ENCODE measurements around the gene RBM6.
A peak's percentile ranks its signal among the peaks of the same experiment; 100 is the strongest.

Gene RBM6

DNA sequence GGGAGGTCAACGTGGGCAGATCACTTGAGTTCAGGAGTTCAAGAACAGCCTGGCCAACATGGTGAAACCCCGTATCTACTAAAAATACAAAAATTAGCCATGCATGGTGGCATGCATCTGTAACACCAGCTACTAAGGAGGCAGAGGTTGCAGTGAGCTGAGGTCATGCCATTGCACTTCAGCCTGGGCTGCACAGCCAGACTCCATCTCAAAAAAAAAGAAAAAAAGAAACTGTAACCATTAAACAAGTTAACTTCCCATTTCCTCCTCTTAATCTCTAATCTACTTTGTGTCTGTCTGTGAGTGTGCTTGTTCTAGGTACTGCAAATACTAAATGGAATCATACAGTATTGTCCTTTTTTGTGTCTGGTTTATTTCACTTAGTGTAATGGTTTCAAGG, 2.7 kb downstream of the RBM6 start:
- H3K4me1 ChIP-seq = peaks cover 27 to 42% (median 36%) of the 10 kb centered on the region in 10 experiments
- TF ChIP-seq Cebpa-rat (IDR thresholded peaks at IDR 0.05) = no peak
- peaks cover 15 to 59% (median 41%) of the 10 kb centered on the region in 11 experiments for H3K36me3 ChIP-seq
- peaks cover 0 to 14% (median 4%) of the 10 kb centered on the region in 11 experiments; a peak in 9 of 22 replicates for H3K9me3 ChIP-seq (replicated peaks in 1 of 11)
- H3K4me3 ChIP-seq = no peak overlapping the region; a peak in 1 of 20 replicates
- peaks cover 71 to 77% (median 73%) of the 10 kb centered on the region in 11 experiments; a peak in 21 of 22 replicates for H4K20me1 ChIP-seq
- peak overlapping the region; percentile 44 to 99 (median 92); a peak in 21 of 22 replicates for H3K4me2 ChIP-seq
- 0 out of 22 replicates have a peak overlapping the region, but pooled peaks of 1 of the 11 experiments have one; percentile 21 for H3K9ac ChIP-seq
- H3K27me3 ChIP-seq = no peaks in the 10 kb centered on the region
- H3K27ac ChIP-seq = no peak overlapping the region

DNA sequence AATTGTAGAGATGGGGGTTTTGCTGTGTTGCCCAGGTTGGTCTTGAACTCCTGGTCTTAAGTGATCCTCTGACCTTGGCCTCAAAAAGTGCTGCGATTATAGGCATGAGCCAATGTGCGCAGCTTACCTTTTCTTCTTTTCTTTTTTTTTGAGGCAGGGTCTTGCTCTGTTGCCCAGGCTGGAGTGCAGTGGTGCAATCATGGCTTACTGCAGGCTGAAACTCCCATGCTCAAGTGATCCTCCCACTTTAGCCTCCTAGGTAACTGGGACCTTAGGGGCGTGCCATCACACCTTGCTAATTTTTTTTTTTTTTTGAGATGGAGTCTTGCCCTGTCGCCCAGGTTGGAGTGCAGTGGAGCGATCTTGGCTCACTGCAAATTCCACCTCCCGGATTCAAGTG, 13.0 kb downstream of the RBM6 start:
- no peak overlapping the region for H3K4me2 ChIP-seq
- no peak for TF ChIP-seq Cebpa-rat (IDR thresholded peaks at IDR 0.05)
- H3K9ac ChIP-seq = no peak overlapping the region
- no peak overlapping the region for H3K27ac ChIP-seq
- no peaks in the 10 kb centered on the region for H3K27me3 ChIP-seq
- peaks cover 0 to 18% (median 10%) of the 10 kb centered on the region in 10 experiments; a peak in 12 of 20 replicates for H3K4me1 ChIP-seq
- H3K36me3 ChIP-seq = peaks cover 0 to 54% (median 31%) of the 10 kb centered on the region in 11 experiments; a peak in 19 of 22 replicates
- peaks cover 98 to 100% (median 100%) of the 10 kb centered on the region in 11 experiments; a peak in 21 of 22 replicates for H4K20me1 ChIP-seq
- no peak overlapping the region for H3K4me3 ChIP-seq
- H3K9me3 ChIP-seq (replicated peaks in 1 of 11) = no peaks in the 10 kb centered on the region; a peak in 1 of 22 replicates

DNA sequence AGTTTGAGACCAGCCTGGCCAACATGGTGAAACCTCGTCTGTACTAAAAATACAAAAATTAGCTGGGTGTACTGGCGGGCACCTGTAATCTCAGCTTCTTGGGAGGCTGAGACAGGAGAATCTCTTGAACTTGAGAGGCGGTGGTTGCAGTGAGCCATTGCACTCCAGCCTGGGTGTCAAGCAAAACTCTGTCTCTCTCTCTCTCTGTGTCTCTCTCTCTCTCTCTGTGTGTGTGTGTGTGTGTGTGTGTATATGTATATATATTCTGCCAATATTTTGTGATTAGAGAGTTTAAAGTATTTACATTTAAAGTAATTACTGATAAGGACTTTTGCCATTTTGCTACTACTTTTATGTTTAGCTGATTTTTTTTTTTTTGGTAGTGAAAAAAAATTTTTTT, 15.7 kb downstream of the RBM6 start:
- H3K4me3 ChIP-seq = no peak overlapping the region
- H4K20me1 ChIP-seq = peaks cover 90 to 100% (median 98%) of the 10 kb centered on the region in 11 experiments; a peak in 21 of 22 replicates
- H3K36me3 ChIP-seq = peaks cover 2 to 55% (median 39%) of the 10 kb centered on the region in 11 experiments; a peak in 20 of 22 replicates
- H3K4me1 ChIP-seq = peaks cover 0 to 19% (median 12%) of the 10 kb centered on the region in 10 experiments; a peak in 11 of 20 replicates
- no peak for TF ChIP-seq Cebpa-rat (IDR thresholded peaks at IDR 0.05)
- H3K27ac ChIP-seq = no peak overlapping the region
- no peaks in the 10 kb centered on the region; a peak in 1 of 22 replicates for H3K9me3 ChIP-seq (replicated peaks in 1 of 11)
- H3K4me2 ChIP-seq = no peak overlapping the region
- no peaks in the 10 kb centered on the region for H3K27me3 ChIP-seq
- no peak overlapping the region for H3K9ac ChIP-seq

DNA sequence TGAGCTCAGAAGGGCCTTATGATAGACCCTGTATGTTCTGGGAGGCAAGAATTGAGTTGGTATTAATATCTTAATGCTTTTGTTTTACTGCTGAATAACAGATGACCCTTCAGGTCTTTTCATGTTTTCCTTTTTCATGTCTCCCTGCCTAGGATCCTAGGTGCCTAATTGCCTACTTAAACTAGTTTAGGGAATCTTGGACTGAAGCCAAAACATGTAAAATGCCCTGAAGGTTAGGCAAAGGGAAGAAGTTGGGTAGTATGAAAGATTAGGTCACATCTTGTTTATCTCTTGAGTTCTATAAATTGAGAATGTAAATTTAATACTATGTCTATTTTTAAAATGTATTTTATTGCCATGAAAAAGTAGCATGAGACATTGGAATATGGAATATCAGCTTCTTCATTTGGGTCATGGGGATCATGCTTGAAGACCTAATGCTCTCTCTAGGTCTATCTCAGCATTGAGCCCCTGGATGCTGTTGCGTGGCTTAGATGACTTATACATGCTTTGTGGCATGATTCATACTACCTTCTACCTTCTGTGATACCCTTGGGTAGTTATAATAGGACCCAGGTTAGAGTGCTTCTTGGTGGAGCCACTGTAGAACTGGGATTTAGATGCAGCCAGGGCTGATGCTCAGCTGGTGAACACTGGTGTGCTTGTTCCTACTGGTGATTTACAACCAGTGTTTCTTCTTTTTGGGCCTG, 26.4 kb downstream of the RBM6 start:
- no peak overlapping the region for H3K4me3 ChIP-seq
- H3K4me2 ChIP-seq = no peak overlapping the region
- no peak for TF ChIP-seq Cebpa-rat (IDR thresholded peaks at IDR 0.05)
- no peak overlapping the region for H3K9ac ChIP-seq
- no peaks in the 10 kb centered on the region for H3K4me1 ChIP-seq
- no peaks in the 10 kb centered on the region for H3K9me3 ChIP-seq (replicated peaks in 1 of 11)
- H4K20me1 ChIP-seq = peaks cover 59 to 99% (median 94%) of the 10 kb centered on the region in 11 experiments; a peak in 21 of 22 replicates
- no peak overlapping the region for H3K27ac ChIP-seq
- H3K36me3 ChIP-seq = peaks cover 83 to 100% (median 92%) of the 10 kb centered on the region in 11 experiments
- no peaks in the 10 kb centered on the region for H3K27me3 ChIP-seq

DNA sequence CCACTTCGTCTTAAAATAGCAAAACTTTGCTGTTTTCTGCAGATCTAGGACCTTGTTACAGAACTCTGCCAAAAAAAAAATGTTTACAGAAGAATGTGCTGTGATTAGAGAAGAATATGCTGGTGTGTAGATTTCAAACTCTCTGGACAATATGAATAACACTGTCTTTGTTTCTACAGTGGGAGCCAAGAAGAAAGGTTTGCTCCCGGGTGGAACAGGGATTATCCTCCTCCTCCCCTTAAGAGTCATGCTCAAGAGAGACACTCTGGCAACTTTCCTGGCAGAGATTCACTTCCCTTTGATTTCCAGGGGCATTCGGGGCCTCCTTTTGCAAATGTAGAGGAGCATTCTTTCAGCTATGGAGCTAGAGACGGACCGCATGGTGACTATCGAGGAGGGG, 27.3 kb downstream of the RBM6 start:
- Histone ChIP-seq H3K27ac (no peak overlapping the region), H3K27me3 (no peaks in the 10 kb centered on the region), H3K4me2 (no peak overlapping the region), H3K4me3 (no peak overlapping the region), H3K9me3 (replicated peaks in 1 of 11) (no peaks in the 10 kb centered on the region), H4K20me1 (peaks cover 53 to 97% (median 87%) of the 10 kb centered on the region in 11 experiments; a peak in 21 of 22 replicates), H3K9ac (no peak overlapping the region), H3K4me1 (no peaks in the 10 kb centered on the region), H3K36me3 (peaks cover 86 to 100% (median 93%) of the 10 kb centered on the region in 11 experiments)
- TF ChIP-seq Cebpa-rat (IDR thresholded peaks at IDR 0.05) = no peak

DNA sequence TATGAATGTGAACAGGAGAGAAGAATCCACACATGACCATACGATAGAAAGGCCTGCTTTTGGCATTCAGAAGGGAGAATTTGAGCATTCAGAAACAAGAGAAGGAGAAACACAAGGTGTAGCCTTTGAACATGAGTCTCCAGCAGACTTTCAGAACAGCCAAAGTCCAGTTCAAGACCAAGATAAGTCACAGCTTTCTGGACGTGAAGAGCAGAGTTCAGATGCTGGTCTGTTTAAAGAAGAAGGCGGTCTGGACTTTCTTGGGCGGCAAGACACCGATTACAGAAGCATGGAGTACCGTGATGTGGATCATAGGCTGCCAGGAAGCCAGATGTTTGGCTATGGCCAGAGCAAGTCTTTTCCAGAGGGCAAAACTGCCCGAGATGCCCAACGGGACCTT, 28.4 kb downstream of the RBM6 start:
- H3K27me3 ChIP-seq = no peaks in the 10 kb centered on the region

DNA sequence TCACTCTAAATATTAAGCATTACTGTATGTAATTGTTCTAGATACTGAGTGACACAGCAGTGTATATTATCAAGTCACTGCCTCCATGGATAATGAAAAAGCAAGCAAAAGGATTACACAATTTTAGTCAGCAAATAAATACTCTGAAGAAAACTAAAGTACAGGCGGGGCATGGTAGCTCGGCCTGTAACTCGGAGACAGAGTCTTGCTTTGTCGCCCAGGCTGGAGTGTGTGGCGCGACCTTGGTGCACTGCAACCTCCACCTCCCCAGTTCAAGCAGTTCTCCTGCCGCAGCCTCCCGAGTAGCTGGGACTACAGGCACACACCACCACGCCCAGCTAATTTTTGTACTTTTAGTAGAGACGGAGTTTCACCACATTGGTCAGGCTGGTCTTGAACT, 32.7 kb downstream of the RBM6 start:
- Histone ChIP-seq H4K20me1 (peaks cover 26 to 85% (median 58%) of the 10 kb centered on the region in 11 experiments; a peak in 20 of 22 replicates), H3K9me3 (replicated peaks in 1 of 11) (no peaks in the 10 kb centered on the region), H3K4me1 (no peaks in the 10 kb centered on the region), H3K4me3 (no peak overlapping the region), H3K27ac (no peak overlapping the region), H3K27me3 (no peaks in the 10 kb centered on the region), H3K36me3 (peaks cover 75 to 100% (median 93%) of the 10 kb centered on the region in 11 experiments), H3K4me2 (no peak overlapping the region), H3K9ac (no peak overlapping the region)
- TF ChIP-seq Cebpa-rat (IDR thresholded peaks at IDR 0.05) = no peak

More for the DNA sequence above, 28.4 kb downstream of the RBM6 start:
- Histone ChIP-seq H3K9me3 (replicated peaks in 1 of 11) (no peaks in the 10 kb centered on the region), H3K36me3 (peaks cover 86 to 100% (median 93%) of the 10 kb centered on the region in 11 experiments), H3K27ac (no peak overlapping the region), H3K9ac (no peak overlapping the region), H4K20me1 (peaks cover 50 to 95% (median 85%) of the 10 kb centered on the region in 11 experiments; a peak in 21 of 22 replicates), H3K4me1 (no peaks in the 10 kb centered on the region), H3K4me2 (no peak overlapping the region), H3K4me3 (no peak overlapping the region)
- TF ChIP-seq Cebpa-rat (IDR thresholded peaks at IDR 0.05) = no peak

DNA sequence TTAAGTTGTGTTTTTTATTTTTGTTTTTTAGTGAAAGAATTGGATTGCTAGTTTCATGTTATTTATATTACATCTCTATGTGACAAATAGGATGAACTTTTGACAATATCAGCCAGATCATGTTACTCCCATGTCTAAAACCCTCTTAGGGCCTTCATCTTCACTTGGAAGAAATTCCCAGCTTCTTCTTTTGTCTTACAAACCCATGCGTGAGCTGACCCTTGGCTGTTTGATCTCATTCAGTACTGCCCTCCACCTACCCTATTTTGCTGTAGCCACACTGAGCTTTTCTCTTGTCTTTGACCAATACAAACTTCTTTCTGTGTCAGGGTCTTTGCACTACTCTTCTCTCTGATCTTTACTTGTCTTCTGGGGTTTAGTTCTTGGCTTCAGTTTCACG, 37.0 kb downstream of the RBM6 start:
- Histone ChIP-seq H3K27ac (no peak overlapping the region), H3K4me2 (no peak overlapping the region), H4K20me1 (peaks cover 4 to 84% (median 36%) of the 10 kb centered on the region in 11 experiments; a peak in 16 of 22 replicates), H3K4me1 (no peaks in the 10 kb centered on the region), H3K9ac (no peak overlapping the region), H3K9me3 (replicated peaks in 1 of 11) (no peaks in the 10 kb centered on the region), H3K4me3 (no peak overlapping the region), H3K36me3 (peaks cover 79 to 99% (median 94%) of the 10 kb centered on the region in 11 experiments), H3K27me3 (no peaks in the 10 kb centered on the region)
- no peak for TF ChIP-seq Cebpa-rat (IDR thresholded peaks at IDR 0.05)

DNA sequence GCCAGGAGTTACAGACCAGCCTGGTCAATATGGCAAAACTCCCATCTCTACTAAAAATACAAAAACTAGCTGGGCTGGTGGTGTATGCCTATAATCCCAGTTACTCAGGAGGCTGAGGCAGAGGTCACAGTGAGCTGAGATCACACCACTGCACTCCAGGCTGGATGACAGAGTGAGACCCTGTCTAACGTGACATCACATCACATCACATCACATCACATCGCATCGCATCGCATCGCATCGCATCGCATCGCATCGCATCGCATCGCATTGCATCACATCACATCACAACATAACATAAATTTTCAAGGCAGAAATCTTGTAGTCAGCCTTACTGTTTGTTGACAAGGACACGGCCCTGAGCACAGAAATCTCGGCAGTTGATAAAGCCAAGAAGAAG, 44.4 kb downstream of the RBM6 start:
- Histone ChIP-seq H3K4me3 (no peak overlapping the region), H4K20me1 (peaks cover 6 to 76% (median 47%) of the 10 kb centered on the region in 11 experiments; a peak in 17 of 22 replicates), H3K27ac (no peak overlapping the region), H3K9me3 (replicated peaks in 1 of 11) (no peaks in the 10 kb centered on the region), H3K27me3 (no peaks in the 10 kb centered on the region), H3K36me3 (peaks cover 73 to 99% (median 87%) of the 10 kb centered on the region in 11 experiments), H3K4me1 (no peaks in the 10 kb centered on the region), H3K9ac (no peak overlapping the region), H3K4me2 (no peak overlapping the region)
- no peak for TF ChIP-seq Cebpa-rat (IDR thresholded peaks at IDR 0.05)

All from BLaER1 treated with 17β-estradiol and CSF1 and Interleukin-3, amounts not matched to agents 10 nM and 100 nM (cell line).